ENCODE results near the gene ADAM12.

The ADAM12 gene

GRCh38 chr10:126324826-126325225, 63.5 kb downstream of the ADAM12 start:
- H2AFZ ChIP-seq (ENCODE audit: low read length) = no peak overlapping the region
- H3K27me3 ChIP-seq (ENCODE audit: insufficient read depth, low read length, poor library complexity, severe bottlenecking) = no peaks in the 10 kb centered on the region
- H3K4me2 ChIP-seq (ENCODE audit: low read depth, low read length, poor library complexity, severe bottlenecking) = no peak overlapping the region
- H4K20me1 ChIP-seq (ENCODE audit: insufficient read depth, low read length, poor library complexity, severe bottlenecking) = no peaks in the 10 kb centered on the region
- H3K36me3 ChIP-seq (ENCODE audit: insufficient read depth, low read length) = no peaks in the 10 kb centered on the region
- H3K4me1 ChIP-seq (ENCODE audit: insufficient read depth, low read length, poor library complexity, severe bottlenecking) = no peaks in the 10 kb centered on the region
- no peaks in the 10 kb centered on the region for H3K9me2 ChIP-seq (replicated peaks; ENCODE audit: low read depth, low read length)
- no peaks in the 10 kb centered on the region; the same call in 1 of the 2 replicates for H3K9me3 ChIP-seq (ENCODE audit: insufficient read depth, low read depth, low read length)
- no peak overlapping the region for H3K4me3 ChIP-seq (ENCODE audit: low read length, poor library complexity, severe bottlenecking)
- TF ChIP-seq CTCF (conservative IDR thresholded peaks at IDR 0.05; ENCODE audit: low read length) (no peak), EZH2phosphoT487 (IDR thresholded peaks at IDR 0.05; ENCODE audit: borderline replicate concordance) (no peak)
- no peaks in the 10 kb centered on the region for H3K79me2 ChIP-seq (ENCODE audit: insufficient read depth, low read length)
- no peaks in the 10 kb centered on the region for H3F3A ChIP-seq (ENCODE audit: low read depth)
- H3K9ac ChIP-seq (ENCODE audit: low read depth, low read length, poor library complexity, severe bottlenecking) = no peak overlapping the region

- Histone ChIP-seq H3K4me2 (ENCODE audit: low read depth, low read length, poor library complexity, severe bottlenecking) (no peak overlapping the region), H2AFZ (ENCODE audit: low read length) (no peak overlapping the region), H3K9me3 (ENCODE audit: insufficient read depth, low read depth, low read length) (no peaks in the 10 kb centered on the region; the same call in 1 of the 2 replicates), H3K4me3 (ENCODE audit: low read length, poor library complexity, severe bottlenecking) (no peak overlapping the region), H3K4me1 (ENCODE audit: insufficient read depth, low read length, poor library complexity, severe bottlenecking) (no peaks in the 10 kb centered on the region), H3K27me3 (ENCODE audit: insufficient read depth, low read length, poor library complexity, severe bottlenecking) (no peaks in the 10 kb centered on the region), H3K9ac (ENCODE audit: low read depth, low read length, poor library complexity, severe bottlenecking) (no peak overlapping the region), H3F3A (ENCODE audit: low read depth) (no peaks in the 10 kb centered on the region), H3K36me3 (ENCODE audit: insufficient read depth, low read length) (no peaks in the 10 kb centered on the region), H3K9me2 (replicated peaks; ENCODE audit: low read depth, low read length) (no peaks in the 10 kb centered on the region), H3K79me2 (ENCODE audit: insufficient read depth, low read length) (no peaks in the 10 kb centered on the region), H4K20me1 (ENCODE audit: insufficient read depth, low read length, poor library complexity, severe bottlenecking) (no peaks in the 10 kb centered on the region)
- TF ChIP-seq CTCF (conservative IDR thresholded peaks at IDR 0.05; ENCODE audit: low read length) (no peak), EZH2phosphoT487 (IDR thresholded peaks at IDR 0.05; ENCODE audit: borderline replicate concordance) (no peak)
Observed at GRCh38 chr10:126321440-126321839, 66.8 kb downstream of the ADAM12 start.

GRCh38 chr10:126317751-126318150, 70.5 kb downstream of the ADAM12 start:
- H3K9me3 ChIP-seq (ENCODE audit: insufficient read depth, low read depth, low read length) = no peaks in the 10 kb centered on the region; the same call in 1 of the 2 replicates
- H3K27me3 ChIP-seq (ENCODE audit: insufficient read depth, low read length, poor library complexity, severe bottlenecking) = no peaks in the 10 kb centered on the region
- H4K20me1 ChIP-seq (ENCODE audit: insufficient read depth, low read length, poor library complexity, severe bottlenecking) = no peaks in the 10 kb centered on the region
- no peaks in the 10 kb centered on the region for H3K4me1 ChIP-seq (ENCODE audit: insufficient read depth, low read length, poor library complexity, severe bottlenecking)
- no peaks in the 10 kb centered on the region for H3K79me2 ChIP-seq (ENCODE audit: insufficient read depth, low read length)
- H3K36me3 ChIP-seq (ENCODE audit: insufficient read depth, low read length) = no peaks in the 10 kb centered on the region
- no peak overlapping the region for H3K4me2 ChIP-seq (ENCODE audit: low read depth, low read length, poor library complexity, severe bottlenecking)
- no peak overlapping the region for H3K4me3 ChIP-seq (ENCODE audit: low read length, poor library complexity, severe bottlenecking)
- H3F3A ChIP-seq (ENCODE audit: low read depth) = no peaks in the 10 kb centered on the region
- TF ChIP-seq CTCF (conservative IDR thresholded peaks at IDR 0.05; ENCODE audit: low read length) = no peak
- TF ChIP-seq EZH2phosphoT487 (IDR thresholded peaks at IDR 0.05; ENCODE audit: borderline replicate concordance) = no peak
- no peak overlapping the region for H2AFZ ChIP-seq (ENCODE audit: low read length)
- no peaks in the 10 kb centered on the region for H3K9me2 ChIP-seq (replicated peaks; ENCODE audit: low read depth, low read length)
- no peak overlapping the region for H3K9ac ChIP-seq (ENCODE audit: low read depth, low read length, poor library complexity, severe bottlenecking)

All from Loucy (cell line).